Activated naive CD4-positive, alpha-beta T cell treated with anti-CD3 and anti-CD28 coated beads for 36 hours (primary cell): ENCODE measurements around the gene TBC1D32. TPM values are rescaled to one million over a fixed set of nuclear protein-coding genes. Genes with fewer than 3 reads are reported as not detected.
"Not testable (repeated sequence)": the region's sequence is repeated elsewhere in the genome, so short reads cannot be mapped to it uniquely, and the experiment has no call there.

Experiments used
- CTCF ChIA-PET: fragments of 350-600 bp; sonication (Branson Sonifier 250); formaldehyde crosslinking; loops from one replicate; lab custom pipeline; 2021; ENCODE audit warnings: antibody characterized with exemption; lab: Charles Lee
- DNase-seq: peaks from one replicate; pipeline ENCODE4 v3.0.0-alpha.2; 2020
- H3K27ac Mint-ChIP-seq: one replicate; pipeline ENCODE4 v1.8.0; 2021; ENCODE audit warnings: mild to moderate bottlenecking, mixed read lengths
- H3K27me3 Mint-ChIP-seq: one replicate; pipeline ENCODE4 v1.8.0; 2021; ENCODE audit warnings: low read depth, mixed read lengths
- H3K36me3 Mint-ChIP-seq: one replicate; pipeline ENCODE4 v1.8.0; 2021; ENCODE audit warnings: low read depth, mixed read lengths
- H3K4me1 Mint-ChIP-seq: one replicate; pipeline ENCODE4 v1.8.0; 2021; ENCODE audit warnings: low read depth, mixed read lengths
- H3K4me3 Mint-ChIP-seq: one replicate; pipeline ENCODE4 v1.8.0; 2021; ENCODE audit warnings: mild to moderate bottlenecking, moderate library complexity, mixed read lengths
- H3K9me3 Mint-ChIP-seq: one replicate; pipeline ENCODE4 v1.8.0; 2021; ENCODE audit warnings: mixed read lengths
- intact Hi-C: fragments of 100-400 bp; cut with micrococcal nuclease; formaldehyde crosslinking; loops from one replicate; pipeline ENCODE4 v1.15.1; 2023
- total RNA-seq, 2 experiments: library from RNA; stranded (reverse); gene quantifications; one replicate each; pipeline ENCODE4 v1.2.3, GENCODE V29; 2021

Gene TBC1D32
- total RNA-seq = 1 to 10 TPM; 6.9 to 8.2 TPM

GRCh38 chr6:121334299-121335086 lies at the start of gene TBC1D32:
Gene TBC1D32, minus strand, starts transcription at chr6:121334480. Its CDS starts 50 bp downstream, at chr6:121334430.
- no peaks in the 10 kb centered on the region for H3K27me3 Mint-ChIP-seq

GRCh38 chr6:121383478-121383877 lies 49.2 kb upstream of the TBC1D32 start:
- intact Hi-C loops = no loop called here
- no peaks in the 10 kb centered on the region for H3K9me3 Mint-ChIP-seq
- CTCF ChIA-PET = no interaction called here
- peaks cover 7% of the 10 kb centered on the region for H3K27me3 Mint-ChIP-seq
- no peak for DNase-seq
- no peaks in the 10 kb centered on the region for H3K4me1 Mint-ChIP-seq
- no peaks in the 10 kb centered on the region for H3K36me3 Mint-ChIP-seq
- H3K27ac Mint-ChIP-seq = no peak overlapping the region
- no peak overlapping the region for H3K4me3 Mint-ChIP-seq

More at GRCh38 chr6:121334299-121335086, at the start of gene TBC1D32:
- Mint-ChIP-seq H3K36me3 (peaks cover 3% of the 10 kb centered on the region), H3K4me3 (peak within 1 kb of the TSS; percentile 98), H3K9me3 (no peaks in the 10 kb centered on the region), H3K4me1 (peaks cover 38% of the 10 kb centered on the region), H3K27ac (peak within 1 kb of the TSS; percentile 97)
- intact Hi-C loops = loop anchor here (1.0 to 5.0 kb wide), 7 partner anchors 102 to 1985 kb away; partner anchors contain the start of genes HSF2, MAN1A1 and SERINC1
- DNase-seq = peak; percentile 87
- CTCF ChIA-PET = no interaction called here

- Mint-ChIP-seq H3K36me3 (no peaks in the 10 kb centered on the region), H3K9me3 (no peaks in the 10 kb centered on the region), H3K27me3 (peaks cover 7% of the 10 kb centered on the region), H3K4me3 (no peak overlapping the region), H3K4me1 (no peaks in the 10 kb centered on the region), H3K27ac (no peak overlapping the region)
- no peak for DNase-seq
- intact Hi-C loops = no loop called here
- CTCF ChIA-PET = no interaction called here
Observed at GRCh38 chr6:121382467-121383121, 48.3 kb upstream of the TBC1D32 start.

- CTCF ChIA-PET = no interaction called here
- no peak for DNase-seq
- no peak overlapping the region for H3K4me3 Mint-ChIP-seq
- H3K36me3 Mint-ChIP-seq = no peaks in the 10 kb centered on the region
- intact Hi-C loops = no loop called here
- H3K9me3 Mint-ChIP-seq = peaks cover 4% of the 10 kb centered on the region
- H3K27me3 Mint-ChIP-seq = no peaks in the 10 kb centered on the region
- no peak overlapping the region for H3K27ac Mint-ChIP-seq
- H3K4me1 Mint-ChIP-seq = no peaks in the 10 kb centered on the region
Observed at GRCh38 chr6:121376411-121376810, 42.1 kb upstream of the TBC1D32 start.

- H3K4me3 Mint-ChIP-seq, CTCF ChIA-PET, H3K9me3 Mint-ChIP-seq, H3K27me3 Mint-ChIP-seq, DNase-seq, H3K36me3 Mint-ChIP-seq, H3K4me1 Mint-ChIP-seq, H3K27ac Mint-ChIP-seq, intact Hi-C loops: not testable (repeated sequence)
Observed at GRCh38 chr6:121374219-121374618, 39.9 kb upstream of the TBC1D32 start.

- no peaks in the 10 kb centered on the region for H3K9me3 Mint-ChIP-seq
- H3K4me3 Mint-ChIP-seq = no peak overlapping the region
- H3K36me3 Mint-ChIP-seq = no peaks in the 10 kb centered on the region
- CTCF ChIA-PET = no interaction called here
- peaks cover 8% of the 10 kb centered on the region for H3K27me3 Mint-ChIP-seq
- DNase-seq = no peak
- H3K4me1 Mint-ChIP-seq = no peaks in the 10 kb centered on the region
- H3K27ac Mint-ChIP-seq = no peak overlapping the region
- intact Hi-C loops = no loop called here
Observed at GRCh38 chr6:121365536-121366521, 31.5 kb upstream of the TBC1D32 start.

GRCh38 chr6:121356575-121356974 lies 22.3 kb upstream of the TBC1D32 start:
- Mint-ChIP-seq H3K4me3 (no peak overlapping the region), H3K36me3 (no peaks in the 10 kb centered on the region), H3K9me3 (no peaks in the 10 kb centered on the region), H3K4me1 (no peaks in the 10 kb centered on the region), H3K27me3 (peaks cover 18% of the 10 kb centered on the region), H3K27ac (no peak overlapping the region)
- no peak for DNase-seq
- intact Hi-C loops = loop anchor here (1.0 kb wide), 1 partner anchor 301 kb away; no protein-coding TSS in a partner anchor
- CTCF ChIA-PET = interaction anchor here (0.6 kb wide), 1 partner anchor 40 kb away, joined by 4 read pairs; no protein-coding TSS in a partner anchor

GRCh38 chr6:121354764-121355163 lies 20.5 kb upstream of the TBC1D32 start:
- Mint-ChIP-seq H3K27me3 (peaks cover 15% of the 10 kb centered on the region), H3K9me3 (no peaks in the 10 kb centered on the region), H3K27ac (no peak overlapping the region), H3K36me3 (no peaks in the 10 kb centered on the region), H3K4me1 (no peaks in the 10 kb centered on the region), H3K4me3 (no peak overlapping the region)
- intact Hi-C loops = no loop called here
- CTCF ChIA-PET = no interaction called here
- no peak for DNase-seq

- Mint-ChIP-seq H3K9me3 (no peaks in the 10 kb centered on the region), H3K4me1 (no peaks in the 10 kb centered on the region), H3K27ac (no peak overlapping the region), H3K27me3 (peaks cover 15% of the 10 kb centered on the region), H3K4me3 (no peak overlapping the region), H3K36me3 (no peaks in the 10 kb centered on the region)
- CTCF ChIA-PET = no interaction called here
- intact Hi-C loops = no loop called here
- DNase-seq = no peak
Observed at GRCh38 chr6:121352941-121353340, 18.7 kb upstream of the TBC1D32 start.

GRCh38 chr6:121351916-121352315 lies 17.6 kb upstream of the TBC1D32 start:
- H3K4me3 Mint-ChIP-seq = no peak overlapping the region
- DNase-seq = no peak
- H3K9me3 Mint-ChIP-seq = no peaks in the 10 kb centered on the region
- H3K36me3 Mint-ChIP-seq = no peaks in the 10 kb centered on the region
- intact Hi-C loops = no loop called here
- H3K27me3 Mint-ChIP-seq = peaks cover 15% of the 10 kb centered on the region
- CTCF ChIA-PET = no interaction called here
- H3K4me1 Mint-ChIP-seq = no peaks in the 10 kb centered on the region
- H3K27ac Mint-ChIP-seq = no peak overlapping the region

GRCh38 chr6:121349596-121349995 lies 15.3 kb upstream of the TBC1D32 start:
- intact Hi-C loops = no loop called here
- Mint-ChIP-seq H3K4me1 (no peaks in the 10 kb centered on the region), H3K9me3 (no peaks in the 10 kb centered on the region), H3K36me3 (no peaks in the 10 kb centered on the region), H3K27ac (no peak overlapping the region), H3K27me3 (peaks cover 15% of the 10 kb centered on the region), H3K4me3 (no peak overlapping the region)
- CTCF ChIA-PET = no interaction called here
- DNase-seq = no peak

GRCh38 chr6:121347484-121347883 lies 13.2 kb upstream of the TBC1D32 start:
- DNase-seq = no peak
- H3K27me3 Mint-ChIP-seq = peaks cover 10% of the 10 kb centered on the region
- no peak overlapping the region for H3K27ac Mint-ChIP-seq
- intact Hi-C loops = no loop called here
- H3K4me3 Mint-ChIP-seq = no peak overlapping the region
- CTCF ChIA-PET = no interaction called here
- H3K4me1 Mint-ChIP-seq = no peaks in the 10 kb centered on the region
- no peaks in the 10 kb centered on the region for H3K36me3 Mint-ChIP-seq
- H3K9me3 Mint-ChIP-seq = no peaks in the 10 kb centered on the region
